DOHH2 (cell line): ENCODE results near the gene ARID3A.

Experiments
- H3F3A ChIP-seq: fragments of 200-600 bp; sonication (generic), shearing (Covaris generic); 2 replicates; pipeline ENCODE4 v1.6.0; 2016; ENCODE audit warnings: antibody characterized with exemption, mild to moderate bottlenecking; ENCODE audit not compliant: control insufficient read depth, insufficient read depth
- H3K27ac ChIP-seq: fragments of 200-600 bp; sonication (generic); 2 replicates; pipeline ENCODE4 v1.5.1; 2014; ENCODE audit warnings: low read depth, mild to moderate bottlenecking, low read length, moderate library complexity
- H3K27me3 ChIP-seq: fragments of 200-600 bp; sonication (generic); 2 replicates; pipeline ENCODE4 v1.6.1; 2014; ENCODE audit warnings: mild to moderate bottlenecking, low read length, mixed read lengths; ENCODE audit not compliant: control insufficient read depth
- H3K36me3 ChIP-seq: fragments of 200-600 bp; sonication (generic); 2 replicates; pipeline ENCODE4 v1.6.1; 2014; ENCODE audit warnings: mild to moderate bottlenecking, low read length, moderate library complexity, mixed read lengths; ENCODE audit not compliant: control insufficient read depth
- H3K4me1 ChIP-seq: fragments of 200-600 bp; sonication (generic); 2 replicates; pipeline ENCODE4 v1.6.1; 2014; ENCODE audit warnings: mild to moderate bottlenecking, low read length, mixed read lengths; ENCODE audit not compliant: control insufficient read depth
- H3K4me2 ChIP-seq: fragments of 200-600 bp; sonication (generic); 2 replicates; pipeline ENCODE4 v1.6.0; 2014; ENCODE audit warnings: mild to moderate bottlenecking, low read length, moderate library complexity
- H3K4me3 ChIP-seq: fragments of 200-600 bp; sonication (generic); 2 replicates; pipeline ENCODE4 v1.5.1; 2014; ENCODE audit warnings: mild to moderate bottlenecking, low read length, mixed read lengths
- H3K79me2 ChIP-seq: fragments of 200-600 bp; sonication (generic); 2 replicates; pipeline ENCODE4 v1.6.1; 2014; ENCODE audit warnings: mild to moderate bottlenecking, low read length, mixed read lengths; ENCODE audit not compliant: control insufficient read depth
- H3K9me2 ChIP-seq: fragments of 200-600 bp; sonication (generic); replicated peaks from 2 replicates; pipeline ENCODE4 v1.6.1; 2014; ENCODE audit warnings: mild to moderate bottlenecking, low read length, mixed read lengths; ENCODE audit not compliant: control insufficient read depth
- H3K9me3 ChIP-seq: fragments of 200-600 bp; sonication (generic); 2 replicates; pipeline ENCODE4 v1.6.1; 2014; ENCODE audit warnings: antibody characterized with exemption, low read length, mixed read lengths; ENCODE audit not compliant: control insufficient read depth, insufficient read depth
- H4K20me1 ChIP-seq: fragments of 200-600 bp; sonication (generic); 2 replicates; pipeline ENCODE4 v1.6.0; 2014; ENCODE audit warnings: low read depth, mild to moderate bottlenecking, antibody characterized with exemption, low read length, moderate library complexity; ENCODE audit not compliant: control insufficient read depth, insufficient read depth
- EZH2phosphoT487 ChIP-seq: fragments of 200-600 bp; sonication (generic); IDR thresholded peaks from 2 replicates; pipeline ENCODE4 v1.6.1; 2017; ENCODE audit warnings: borderline replicate concordance, mild to moderate bottlenecking, antibody characterized with exemption, low read length, moderate library complexity, mixed read lengths
- TF ChIP-seq, protein P1 (sequence below): fragments of 200-600 bp; sonication (generic); IDR thresholded peaks from one replicate; pipeline ENCODE4 v1.5.1; 2014; ENCODE audit warnings: antibody characterized with exemption, mild to moderate bottlenecking, low read depth, low read length; ENCODE audit not compliant: poor library complexity, severe bottlenecking

Gene ARID3A

DNA sequence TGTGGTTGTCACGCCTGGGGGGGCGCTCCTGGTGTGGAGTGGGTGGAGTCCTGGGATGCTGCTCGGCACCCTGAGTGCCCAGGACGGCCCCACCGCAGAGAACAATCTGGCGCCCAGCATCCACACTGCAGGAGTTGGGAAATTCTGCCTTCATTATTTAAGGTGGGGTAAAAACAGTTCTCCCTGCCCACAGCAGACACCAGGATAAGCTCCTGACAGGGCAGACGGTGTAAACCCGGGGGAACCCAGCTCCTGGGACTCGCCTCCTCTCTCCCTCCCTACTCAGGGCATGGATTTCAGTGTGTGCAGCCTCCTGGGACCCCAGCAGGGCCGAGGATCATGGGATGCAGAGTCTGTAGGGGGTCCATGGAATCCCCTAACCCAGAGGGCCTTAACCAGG is 50.6 kb downstream of the ARID3A start:
- Histone ChIP-seq H3K4me3 (no peak overlapping the region), H3K4me2 (no peak overlapping the region), H4K20me1 (no peaks in the 10 kb centered on the region), H3K27ac (no peak overlapping the region), H3K36me3 (no peaks in the 10 kb centered on the region), H3K9me2 (no peaks in the 10 kb centered on the region), H3K27me3 (peaks cover 13% of the 10 kb centered on the region), H3K9me3 (peaks cover 4% of the 10 kb centered on the region), H3K4me1 (no peaks in the 10 kb centered on the region), H3K79me2 (no peaks in the 10 kb centered on the region), H3F3A (no peaks in the 10 kb centered on the region)
- no peak for TF ChIP-seq EZH2phosphoT487
- TF ChIP-seq, protein P1, sequence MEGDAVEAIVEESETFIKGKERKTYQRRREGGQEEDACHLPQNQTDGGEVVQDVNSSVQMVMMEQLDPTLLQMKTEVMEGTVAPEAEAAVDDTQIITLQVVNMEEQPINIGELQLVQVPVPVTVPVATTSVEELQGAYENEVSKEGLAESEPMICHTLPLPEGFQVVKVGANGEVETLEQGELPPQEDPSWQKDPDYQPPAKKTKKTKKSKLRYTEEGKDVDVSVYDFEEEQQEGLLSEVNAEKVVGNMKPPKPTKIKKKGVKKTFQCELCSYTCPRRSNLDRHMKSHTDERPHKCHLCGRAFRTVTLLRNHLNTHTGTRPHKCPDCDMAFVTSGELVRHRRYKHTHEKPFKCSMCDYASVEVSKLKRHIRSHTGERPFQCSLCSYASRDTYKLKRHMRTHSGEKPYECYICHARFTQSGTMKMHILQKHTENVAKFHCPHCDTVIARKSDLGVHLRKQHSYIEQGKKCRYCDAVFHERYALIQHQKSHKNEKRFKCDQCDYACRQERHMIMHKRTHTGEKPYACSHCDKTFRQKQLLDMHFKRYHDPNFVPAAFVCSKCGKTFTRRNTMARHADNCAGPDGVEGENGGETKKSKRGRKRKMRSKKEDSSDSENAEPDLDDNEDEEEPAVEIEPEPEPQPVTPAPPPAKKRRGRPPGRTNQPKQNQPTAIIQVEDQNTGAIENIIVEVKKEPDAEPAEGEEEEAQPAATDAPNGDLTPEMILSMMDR = no peak

DNA sequence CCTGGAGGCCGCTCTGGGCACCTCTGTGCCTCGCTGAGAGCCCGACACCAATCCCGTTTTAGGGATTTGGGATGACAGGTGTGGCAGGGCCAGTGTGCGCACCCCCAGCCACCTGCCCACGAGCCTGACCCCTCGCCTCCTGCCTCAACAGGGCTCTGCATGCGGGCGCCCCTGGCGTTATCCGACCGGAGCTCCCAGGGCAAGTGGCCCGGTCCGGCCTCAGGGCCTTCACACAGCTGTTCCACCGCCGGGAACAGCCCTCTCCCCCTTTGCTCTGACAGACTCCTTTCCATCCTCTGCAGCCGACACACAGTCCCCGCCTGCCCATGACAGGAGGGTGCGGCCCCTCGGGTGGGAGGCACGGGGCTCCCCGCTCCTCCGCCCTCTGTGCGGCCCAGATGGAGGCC is 51.2 kb downstream of the ARID3A start:
- Histone ChIP-seq H3K9me2 (no peaks in the 10 kb centered on the region), H3K79me2 (no peaks in the 10 kb centered on the region), H3K4me1 (no peaks in the 10 kb centered on the region), H3F3A (no peaks in the 10 kb centered on the region), H3K9me3 (no peaks in the 10 kb centered on the region), H3K4me2 (no peak overlapping the region), H3K4me3 (no peak overlapping the region), H3K27me3 (peaks cover 13% of the 10 kb centered on the region), H4K20me1 (no peaks in the 10 kb centered on the region), H3K27ac (no peak overlapping the region), H3K36me3 (no peaks in the 10 kb centered on the region)
- TF ChIP-seq EZH2phosphoT487 = no peak
- TF ChIP-seq, protein P1 = no peak

DNA sequence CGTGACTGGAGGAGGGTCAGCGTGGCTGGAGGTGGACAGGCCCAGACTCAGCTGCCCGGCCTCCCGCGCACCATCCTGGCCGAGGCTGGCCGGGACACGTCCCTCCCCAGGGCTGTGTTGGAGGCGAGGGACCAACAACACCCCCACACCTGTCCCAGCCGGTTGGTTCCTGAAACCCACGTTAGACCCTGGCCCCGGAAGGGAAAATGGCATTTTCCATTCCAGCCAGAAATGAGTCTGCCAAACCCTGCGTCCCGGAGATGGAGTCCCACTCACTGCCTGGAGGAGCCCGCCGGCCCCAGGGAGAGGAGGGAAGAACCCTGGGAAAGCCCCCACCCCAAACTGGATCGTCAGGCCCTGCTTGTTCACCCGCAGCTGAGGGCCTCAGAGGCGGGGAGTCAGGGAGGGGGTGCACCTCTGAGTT is 53.5 kb downstream of the ARID3A start:
- Histone ChIP-seq H4K20me1 (no peaks in the 10 kb centered on the region), H3K27ac (no peak overlapping the region), H3K9me2 (no peaks in the 10 kb centered on the region), H3K36me3 (no peaks in the 10 kb centered on the region), H3K4me2 (no peak overlapping the region), H3F3A (peaks cover 4% of the 10 kb centered on the region), H3K9me3 (no peaks in the 10 kb centered on the region), H3K4me1 (peaks cover 12% of the 10 kb centered on the region), H3K27me3 (peaks cover 13% of the 10 kb centered on the region), H3K4me3 (no peak overlapping the region), H3K79me2 (peaks cover 2% of the 10 kb centered on the region)
- no peak for TF ChIP-seq EZH2phosphoT487
- TF ChIP-seq, protein P1 = no peak
